Fibroblast of lung (primary cell): ENCODE measurements around the gene RELL2.
"Not testable (repeated sequence)": the region's sequence is repeated elsewhere in the genome, so short reads cannot be mapped to it uniquely, and the experiment has no call there.

Experiments
- CTCF ChIP-seq, 2 donors: IDR thresholded peaks in 1 of 2; conservative IDR thresholded peaks in 1 of 2; 1 replicate in 1 of 2; 2 replicates in 1 of 2; pipeline ENCODE4 v1.5.1; 2011 to 2012; ENCODE audit warnings: low read length in 2 of 2, control low read depth in 1 of 2, inconsistent platforms in 1 of 2, low read depth in 1 of 2, mild to moderate bottlenecking in 1 of 2
- EZH2 ChIP-seq: IDR thresholded peaks from 2 replicates; pipeline ENCODE4 v1.5.1; 2012; ENCODE audit warnings: low read length, control low read depth, mild to moderate bottlenecking; ENCODE audit errors: missing control alignments

GRCh38 chr5:141609921-141610320 lies 26.9 kb upstream of the RELL2 start:
- not testable (repeated sequence) for TF ChIP-seq CTCF (conservative IDR thresholded peaks at IDR 0.05 in 1 of 2, IDR thresholded peaks at IDR 0.05 in 1 of 2; ENCODE audit: low read depth in 1 of 2, low read length in 2 of 2); EZH2
